ENCODE data around the gene SUPT20H.

- TF ChIP-seq CTCF (conservative IDR thresholded peaks at IDR 0.05; ENCODE audit: low read depth, low read length) = no peak
- no peak for TF ChIP-seq EZH2 (IDR thresholded peaks at IDR 0.05; ENCODE audit: borderline replicate concordance, low read depth, low read length, poor library complexity, severe bottlenecking)
Measured at GRCh38 chr13:37106642-37107041, 47.2 kb upstream of the SUPT20H start.

Data from A673 (cell line).